Measurements from ENCODE around the gene RBM38. TPM values are rescaled to one million over a fixed set of nuclear protein-coding genes. Genes with fewer than 3 reads are reported as not detected.

The RBM38 gene
- total and polyA plus RNA-seq, 2 of the 4 experiments (the other 2 are of a cell fraction): 5.2 to 11.9 TPM

GRCh38 chr20:57378646-57379262 lies 12.4 kb upstream of the RBM38 start:
- ChIA-PET CTCF (no interaction called here), POLR2A (ENCODE audit: unreplicated experiment) (no interaction called here)
- no peak overlapping the region for H2AK5ac ChIP-seq (ENCODE audit: low read depth, low read length)
- H4K5ac ChIP-seq (ENCODE audit: low read depth, low read length): no peak overlapping the region
- H4K20me1 ChIP-seq (ENCODE audit: insufficient read depth, low read length): no peaks in the 10 kb centered on the region; the same call in 1 of the 2 replicates
- intact Hi-C loops (cut with micrococcal nuclease) (no loop called here), dilution Hi-C loops (cut with HindIII; ENCODE audit: low sequenced_read_pairs, unreplicated experiment) (no loop called here), in situ Hi-C loops (cut with MboI; ENCODE audit: low sequenced_read_pairs) (loop anchor here (25.0 kb wide), 1 partner anchor 1659 kb away; the partner anchor contains the start of genes ATP5F1E and PRELID3B)
- no peaks in the 10 kb centered on the region for H3K9me1 ChIP-seq (ENCODE audit: insufficient read depth, low read length)
- no peak for DNase-seq
- BruUV-seq (replicated peaks): no TSS peak
- ATAC-seq (ENCODE audit: low read depth): no peak
- H3K36me3 ChIP-seq (ENCODE audit: control insufficient read depth, insufficient read depth, low read length): peaks cover 45% of the 10 kb centered on the region
- no peak overlapping the region for H3K27ac ChIP-seq (ENCODE audit: insufficient read depth, low read length)
- no peak overlapping the region for H3K18ac ChIP-seq (ENCODE audit: low read depth, low read length)
- no peak overlapping the region for H2AK9ac ChIP-seq (replicated peaks; ENCODE audit: low read depth, low read length, poor library complexity)
- H4K8ac ChIP-seq (ENCODE audit: low read depth in 2 of 2, low read length in 2 of 2): no peak overlapping the region
- no peak overlapping the region for H3K9ac ChIP-seq (ENCODE audit: low read depth, low read length)
- no peak overlapping the region for H3K14ac ChIP-seq (replicated peaks; ENCODE audit: low read depth, low read length)
- no peaks in the 10 kb centered on the region for H3K4me1 ChIP-seq (ENCODE audit: control insufficient read depth, insufficient read depth, low read length)
- no peaks in the 10 kb centered on the region; a peak in 1 of 4 replicates for H3K79me1 ChIP-seq (ENCODE audit: low read depth in 1 of 2, low read length in 2 of 2)
- no peak overlapping the region for H2BK5ac ChIP-seq (ENCODE audit: low read depth, low read length, poor library complexity, severe bottlenecking)
- no peak overlapping the region for H3K56ac ChIP-seq (ENCODE audit: extremely low read depth, insufficient read depth, low read length)
- H2BK15ac ChIP-seq (ENCODE audit: low read depth, low read length): no peak overlapping the region
- no peak overlapping the region for H2AFZ ChIP-seq (replicated peaks; ENCODE audit: low read length, poor library complexity)
- H3K4ac ChIP-seq (ENCODE audit: low read depth, low read length): no peak overlapping the region
- no peak overlapping the region for H3K23ac ChIP-seq (ENCODE audit: low read depth, low read length)
- no peak overlapping the region for H3K4me2 ChIP-seq (ENCODE audit: low read depth, low read length)
- TF ChIP-seq MAZ (IDR thresholded peaks at IDR 0.05; ENCODE audit: borderline replicate concordance, low read depth, low read length) (no peak), CHD1 (IDR thresholded peaks at IDR 0.05; ENCODE audit: low read depth, low read length) (no peak)
- no peaks in the 10 kb centered on the region for H3K9me3 ChIP-seq (ENCODE audit: control insufficient read depth, insufficient read depth, low read length)
- no peak overlapping the region for H2BK20ac ChIP-seq (ENCODE audit: low read depth, low read length)
- H2BK120ac ChIP-seq (ENCODE audit: low read depth, low read length): no peak overlapping the region
- WGBS, 2 experiments (ENCODE audit: extremely low coverage in 2 of 2, insufficient read length in 1 of 2): no CpG with 5 or more reads among the region's 4 CpGs
- no peak overlapping the region for H3K4me3 ChIP-seq (ENCODE audit: insufficient read depth, low read depth, low read length)
- no peaks in the 10 kb centered on the region for H3K27me3 ChIP-seq (ENCODE audit: control insufficient read depth, insufficient read depth, low read length)
- no peak overlapping the region for H4K91ac ChIP-seq (ENCODE audit: insufficient read depth, low read depth, low read length)

All from IMR-90 (cell line).